Measurements from ENCODE around the gene GTF2A1L. TPM values are rescaled to one million over a fixed set of nuclear protein-coding genes. Genes with fewer than 3 reads are reported as not detected.

GTF2A1L gene
- total RNA-seq, 1 experiment from 2014 or later = 0.22 TPM

GRCh38 chr2:48569433-48569832, 48.2 kb upstream of the GTF2A1L start:
- ChIA-PET POLR2A (no interaction called here), RAD21 (ENCODE audit: low non-redundant PET in 1 of 2, low total read pairs in 2 of 2, uncharacterized antibody in 2 of 2, unreplicated experiment in 2 of 2) (no interaction called here), CTCF (no interaction called here)
- H3K4me2 ChIP-seq (ENCODE audit: low read length) = no peak overlapping the region
- H3K9ac ChIP-seq (ENCODE audit: low read length) = no peak overlapping the region
- no peak overlapping the region for H2AFZ ChIP-seq (ENCODE audit: low read depth, low read length, poor library complexity, severe bottlenecking)
- no peaks in the 10 kb centered on the region for H3K9me2 ChIP-seq (ENCODE audit: insufficient read depth)
- ATAC-seq (no peak), DNase-seq (ENCODE audit: low read depth, low spot score) (no peak)
- no peaks in the 10 kb centered on the region for H4K20me1 ChIP-seq (ENCODE audit: insufficient read depth)
- intact Hi-C loops (cut with micrococcal nuclease) = no loop called here
- BruUV-seq (replicated peaks) = no TSS peak
- no peaks in the 10 kb centered on the region for H3K36me3 ChIP-seq (ENCODE audit: control insufficient read depth in 1 of 2, insufficient read depth in 2 of 2, low read length in 2 of 2)
- H3K79me2 ChIP-seq (ENCODE audit: insufficient read depth, low read length) = no peaks in the 10 kb centered on the region
- H3K27ac ChIP-seq (ENCODE audit: low read depth, low read length) = no peak overlapping the region
- no peaks in the 10 kb centered on the region for H3K27me3 ChIP-seq (ENCODE audit: insufficient read depth, low read length)
- no peak overlapping the region for H3K4me3 ChIP-seq (replicated peaks in 1 of 2; ENCODE audit: low read depth in 1 of 2, low read length in 2 of 2)
- TF ChIP-seq ELF1 (IDR thresholded peaks at IDR 0.05; ENCODE audit: borderline replicate concordance, low read depth) (no peak), EGR1 (IDR thresholded peaks at IDR 0.05; ENCODE audit: low read depth) (no peak)
- TF ChIP-seq, protein P1, sequence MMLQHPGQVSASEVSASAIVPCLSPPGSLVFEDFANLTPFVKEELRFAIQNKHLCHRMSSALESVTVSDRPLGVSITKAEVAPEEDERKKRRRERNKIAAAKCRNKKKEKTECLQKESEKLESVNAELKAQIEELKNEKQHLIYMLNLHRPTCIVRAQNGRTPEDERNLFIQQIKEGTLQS (IDR thresholded peaks at IDR 0.05) = no peak
- H3K4me1 ChIP-seq (ENCODE audit: control insufficient read depth in 1 of 2, insufficient read depth in 2 of 2, low read length in 2 of 2) = no peaks in the 10 kb centered on the region
- H3K9me3 ChIP-seq (ENCODE audit: control insufficient read depth in 1 of 2, insufficient read depth in 1 of 2, low read depth in 1 of 2, low read length in 2 of 2) = no peaks in the 10 kb centered on the region

DNA sequence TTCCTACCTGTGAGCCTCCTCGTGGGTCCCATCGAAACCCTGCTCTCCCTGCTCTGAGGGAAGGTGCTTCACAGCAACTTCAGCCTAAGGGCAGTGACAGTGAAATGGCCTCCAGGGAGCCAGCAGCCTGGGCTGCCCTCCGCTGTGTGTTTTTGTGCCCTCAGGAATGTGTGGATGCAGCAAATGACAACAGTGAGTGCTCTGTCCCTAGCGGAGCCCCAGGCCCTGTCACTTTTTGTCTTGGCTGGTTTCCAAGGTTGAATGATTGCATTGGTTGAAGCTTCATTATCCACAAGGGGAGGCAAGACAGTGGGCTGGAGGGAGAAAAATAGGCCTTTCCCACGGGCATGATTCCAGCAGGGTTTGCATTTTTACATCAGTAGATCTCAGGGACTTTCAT, 44.8 kb upstream of the GTF2A1L start:
- BruUV-seq (replicated peaks) = no TSS peak
- no peaks in the 10 kb centered on the region for H3K4me1 ChIP-seq (ENCODE audit: control insufficient read depth in 1 of 2, insufficient read depth in 2 of 2, low read length in 2 of 2)
- H2AFZ ChIP-seq (ENCODE audit: low read depth, low read length, poor library complexity, severe bottlenecking) = no peak overlapping the region
- intact Hi-C loops (cut with micrococcal nuclease) = no loop called here
- no peak overlapping the region for H3K9ac ChIP-seq (ENCODE audit: low read length)
- no peak overlapping the region for H3K4me3 ChIP-seq (replicated peaks in 1 of 2; ENCODE audit: low read depth in 1 of 2, low read length in 2 of 2)
- H3K27me3 ChIP-seq (ENCODE audit: insufficient read depth, low read length) = no peaks in the 10 kb centered on the region
- ChIA-PET POLR2A (no interaction called here), CTCF (no interaction called here), RAD21 (ENCODE audit: low non-redundant PET in 1 of 2, low total read pairs in 2 of 2, uncharacterized antibody in 2 of 2, unreplicated experiment in 2 of 2) (no interaction called here)
- TF ChIP-seq, protein P2, sequence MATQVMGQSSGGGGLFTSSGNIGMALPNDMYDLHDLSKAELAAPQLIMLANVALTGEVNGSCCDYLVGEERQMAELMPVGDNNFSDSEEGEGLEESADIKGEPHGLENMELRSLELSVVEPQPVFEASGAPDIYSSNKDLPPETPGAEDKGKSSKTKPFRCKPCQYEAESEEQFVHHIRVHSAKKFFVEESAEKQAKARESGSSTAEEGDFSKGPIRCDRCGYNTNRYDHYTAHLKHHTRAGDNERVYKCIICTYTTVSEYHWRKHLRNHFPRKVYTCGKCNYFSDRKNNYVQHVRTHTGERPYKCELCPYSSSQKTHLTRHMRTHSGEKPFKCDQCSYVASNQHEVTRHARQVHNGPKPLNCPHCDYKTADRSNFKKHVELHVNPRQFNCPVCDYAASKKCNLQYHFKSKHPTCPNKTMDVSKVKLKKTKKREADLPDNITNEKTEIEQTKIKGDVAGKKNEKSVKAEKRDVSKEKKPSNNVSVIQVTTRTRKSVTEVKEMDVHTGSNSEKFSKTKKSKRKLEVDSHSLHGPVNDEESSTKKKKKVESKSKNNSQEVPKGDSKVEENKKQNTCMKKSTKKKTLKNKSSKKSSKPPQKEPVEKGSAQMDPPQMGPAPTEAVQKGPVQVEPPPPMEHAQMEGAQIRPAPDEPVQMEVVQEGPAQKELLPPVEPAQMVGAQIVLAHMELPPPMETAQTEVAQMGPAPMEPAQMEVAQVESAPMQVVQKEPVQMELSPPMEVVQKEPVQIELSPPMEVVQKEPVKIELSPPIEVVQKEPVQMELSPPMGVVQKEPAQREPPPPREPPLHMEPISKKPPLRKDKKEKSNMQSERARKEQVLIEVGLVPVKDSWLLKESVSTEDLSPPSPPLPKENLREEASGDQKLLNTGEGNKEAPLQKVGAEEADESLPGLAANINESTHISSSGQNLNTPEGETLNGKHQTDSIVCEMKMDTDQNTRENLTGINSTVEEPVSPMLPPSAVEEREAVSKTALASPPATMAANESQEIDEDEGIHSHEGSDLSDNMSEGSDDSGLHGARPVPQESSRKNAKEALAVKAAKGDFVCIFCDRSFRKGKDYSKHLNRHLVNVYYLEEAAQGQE (IDR thresholded peaks at IDR 0.05; ENCODE audit: low read depth) = no peak
- TF ChIP-seq JUND (IDR thresholded peaks at IDR 0.05) (no peak), POLR2AphosphoS5 (IDR thresholded peaks at IDR 0.05; ENCODE audit: low read depth, low read length) (no peak), SP1 (IDR thresholded peaks at IDR 0.05; ENCODE audit: low read depth) (no peak), ZFX (IDR thresholded peaks at IDR 0.05) (no peak)
- H3K9me3 ChIP-seq (ENCODE audit: control insufficient read depth in 1 of 2, insufficient read depth in 1 of 2, low read depth in 1 of 2, low read length in 2 of 2) = no peaks in the 10 kb centered on the region
- ATAC-seq = no peak
- no peak overlapping the region for H3K27ac ChIP-seq (ENCODE audit: low read depth, low read length)
- H4K20me1 ChIP-seq (ENCODE audit: insufficient read depth) = no peaks in the 10 kb centered on the region
- no peaks in the 10 kb centered on the region for H3K79me2 ChIP-seq (ENCODE audit: insufficient read depth, low read length)
- no peak for DNase-seq (ENCODE audit: low read depth, low spot score)
- no peaks in the 10 kb centered on the region for H3K36me3 ChIP-seq (ENCODE audit: control insufficient read depth in 1 of 2, insufficient read depth in 2 of 2, low read length in 2 of 2)
- no peak overlapping the region for H3K4me2 ChIP-seq (ENCODE audit: low read length)
- H3K9me2 ChIP-seq (ENCODE audit: insufficient read depth) = no peaks in the 10 kb centered on the region
